Astrocyte of the cerebellum (primary cell): ENCODE results near the gene MEPE.

Source experiments
- DNase-seq: peaks from one replicate; pipeline ENCODE4 v3.0.0-alpha.2; 2011; ENCODE audit warnings: low read depth
- H3K4me3 ChIP-seq: 2 replicates; pipeline ENCODE4 v1.5.1; 2011; ENCODE audit warnings: mild to moderate bottlenecking, low read depth, low read length, moderate library complexity
- CTCF ChIP-seq: IDR thresholded peaks from 2 replicates; pipeline ENCODE4 v1.5.1; 2012; ENCODE audit warnings: low read length, low read depth, moderate library complexity, mild to moderate bottlenecking; ENCODE audit errors: missing control alignments
- in situ Hi-C: cut with HindIII; loops from 2 replicates; pipeline ENCODE4 v1.10.0; 2017; ENCODE audit warnings: low sequenced_read_pairs

The MEPE gene

GRCh38 chr4:87832669-87833068 is at the start of gene MEPE:
Gene MEPE (plus strand): TSS chr4:87832969. CDS start chr4:87834715, 1,746 bp downstream.
- no peak for DNase-seq
- no peak for TF ChIP-seq CTCF
- no peak within 1 kb of the TSS for H3K4me3 ChIP-seq
- in situ Hi-C loops: loop anchor here (25.0 kb wide), 1 partner anchor 295 kb away; the partner anchor contains the start of gene SPARCL1

GRCh38 chr4:87783781-87784180 is 49.0 kb upstream of the MEPE start:
- no peak for TF ChIP-seq CTCF
- H3K4me3 ChIP-seq: no peak overlapping the region
- in situ Hi-C loops: no loop called here
- no peak for DNase-seq

GRCh38 chr4:87785731-87786509 is 46.8 kb upstream of the MEPE start:
- no peak overlapping the region for H3K4me3 ChIP-seq
- no peak for TF ChIP-seq CTCF
- in situ Hi-C loops: no loop called here
- no peak for DNase-seq

- TF ChIP-seq CTCF: no peak
- in situ Hi-C loops: no loop called here
- no peak for DNase-seq
- H3K4me3 ChIP-seq: no peak within 1 kb of the TSS
These were observed 33.3 kb upstream of the MEPE start, which contains the start of gene IBSP for GRCh38 chr4:87799301-87800113. Gene IBSP (plus strand): TSS chr4:87799554. CDS start chr4:87802362, 2,808 bp downstream.

GRCh38 chr4:87802858-87803257 is 29.9 kb upstream of the MEPE start:
- DNase-seq: no peak
- in situ Hi-C loops: no loop called here
- H3K4me3 ChIP-seq: no peak overlapping the region
- TF ChIP-seq CTCF: no peak

- TF ChIP-seq CTCF: no peak
- DNase-seq: no peak
- in situ Hi-C loops: no loop called here
- no peak overlapping the region for H3K4me3 ChIP-seq
These were observed 29.3 kb upstream of the MEPE start for GRCh38 chr4:87803421-87803820.
